Endometrium (tissue), 2 donors: ENCODE data around the gene ZEB2.
A peak's percentile ranks its signal among the peaks of the same experiment; 100 is the strongest.

ENCODE experiments used
- FAIRE-seq: peaks from 2 replicates; lab custom pipeline; 2012; peaks lifted over from hg19 to GRCh38; lab: Jason Lieb, UNC
- donor health status: control.
- donor health status: control.

The ZEB2 gene

GRCh38 chr2:144512891-144513351 lies 7.0 kb downstream of the ZEB2 start:
- no peak for FAIRE-seq

GRCh38 chr2:144512470-144512869 lies 7.4 kb downstream of the ZEB2 start:
- FAIRE-seq, result no peak

- FAIRE-seq, result no peak
Observed at GRCh38 chr2:144511937-144512336, 8.0 kb downstream of the ZEB2 start.

GRCh38 chr2:144511226-144511810 lies 8.6 kb downstream of the ZEB2 start:
- FAIRE-seq, result no peak

GRCh38 chr2:144510294-144510991 lies 9.5 kb downstream of the ZEB2 start:
- no peak for FAIRE-seq

GRCh38 chr2:144509879-144510221 lies 10.1 kb downstream of the ZEB2 start:
- no peak for FAIRE-seq

GRCh38 chr2:144509001-144509878 lies 10.7 kb downstream of the ZEB2 start:
- no peak for FAIRE-seq

GRCh38 chr2:144508172-144508851 lies 11.6 kb downstream of the ZEB2 start:
- FAIRE-seq, result no peak

GRCh38 chr2:144507441-144508171 lies 12.3 kb downstream of the ZEB2 start:
- peak; percentile 77 for FAIRE-seq

GRCh38 chr2:144505245-144505831 lies 14.6 kb downstream of the ZEB2 start:
- no peak for FAIRE-seq

- FAIRE-seq, result no peak
Observed at GRCh38 chr2:144504218-144504641, 15.7 kb downstream of the ZEB2 start.

- FAIRE-seq, result no peak
Observed at GRCh38 chr2:144503242-144503641, 16.7 kb downstream of the ZEB2 start.

- no peak for FAIRE-seq
Observed at GRCh38 chr2:144502369-144502768, 17.6 kb downstream of the ZEB2 start.

- FAIRE-seq, result no peak
Observed at GRCh38 chr2:144501627-144502026, 18.3 kb downstream of the ZEB2 start.

- FAIRE-seq, result no peak
Observed at GRCh38 chr2:144501118-144501517, 18.8 kb downstream of the ZEB2 start.

GRCh38 chr2:144500563-144500962 lies 19.4 kb downstream of the ZEB2 start:
- no peak for FAIRE-seq

- no peak for FAIRE-seq
Observed at GRCh38 chr2:144498277-144498676, 21.6 kb downstream of the ZEB2 start.

GRCh38 chr2:144496977-144497598 lies 22.8 kb downstream of the ZEB2 start:
- FAIRE-seq, result no peak

- no peak for FAIRE-seq
Observed at GRCh38 chr2:144496092-144496976, 23.6 kb downstream of the ZEB2 start.
